ENCODE results near the gene TRIM43.
"Not testable (repeated sequence)": the region's sequence is repeated elsewhere in the genome, so short reads cannot be mapped to it uniquely, and the experiment has no call there.

The TRIM43 gene

DNA sequence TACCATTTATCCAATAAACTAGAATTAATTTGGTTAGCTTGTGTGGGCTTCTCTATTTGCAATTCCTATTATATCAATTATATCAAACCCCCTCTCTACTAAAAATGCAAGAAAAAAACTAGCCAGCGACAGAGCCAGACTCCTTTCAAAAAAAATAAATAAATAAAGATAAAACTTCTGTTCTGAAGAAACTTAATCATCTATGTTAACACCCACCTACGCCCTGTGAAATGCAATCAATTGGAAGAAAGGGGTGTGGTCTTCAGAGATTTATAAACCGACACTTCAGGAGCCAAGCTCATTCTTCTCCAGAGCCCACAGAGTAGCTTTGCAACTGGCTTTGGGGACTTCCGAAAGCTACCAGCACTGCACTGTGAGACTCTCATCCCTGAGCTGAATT lies at the start of gene TRIM43:
Gene TRIM43, plus strand, starts transcription at position 301 of the 400 bp plus-strand sequence. CDS start 2,023 bp downstream, outside the sequence.
- not testable (repeated sequence) for DNase-seq (ENCODE audit: low read depth)

DNA sequence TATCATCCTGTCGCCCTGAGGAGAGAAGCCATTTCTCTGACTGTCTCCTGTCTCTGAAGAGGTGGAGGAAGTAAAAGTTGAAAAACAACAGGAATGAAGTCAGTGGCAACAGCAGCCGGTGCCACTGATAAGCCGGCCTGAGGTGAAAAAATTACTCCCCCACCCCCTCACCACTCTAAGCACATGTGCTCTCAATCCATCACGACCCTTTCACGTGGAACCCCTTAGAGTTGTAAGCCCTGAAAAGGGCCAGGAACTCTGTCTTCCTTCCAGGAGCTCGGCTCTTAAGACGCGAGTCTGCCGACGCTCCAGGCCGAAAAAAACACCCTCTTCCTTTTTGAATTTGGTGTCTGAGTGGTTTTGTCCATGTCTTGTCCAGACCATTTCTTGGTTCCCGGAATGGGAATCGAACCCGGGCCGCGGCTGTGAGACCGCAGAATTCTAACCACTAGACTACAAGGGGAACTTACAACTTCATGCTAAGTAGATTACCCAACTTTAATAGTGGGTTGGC lies 40.7 kb upstream of the TRIM43 start:
- no peak for DNase-seq (ENCODE audit: low read depth)

DNA sequence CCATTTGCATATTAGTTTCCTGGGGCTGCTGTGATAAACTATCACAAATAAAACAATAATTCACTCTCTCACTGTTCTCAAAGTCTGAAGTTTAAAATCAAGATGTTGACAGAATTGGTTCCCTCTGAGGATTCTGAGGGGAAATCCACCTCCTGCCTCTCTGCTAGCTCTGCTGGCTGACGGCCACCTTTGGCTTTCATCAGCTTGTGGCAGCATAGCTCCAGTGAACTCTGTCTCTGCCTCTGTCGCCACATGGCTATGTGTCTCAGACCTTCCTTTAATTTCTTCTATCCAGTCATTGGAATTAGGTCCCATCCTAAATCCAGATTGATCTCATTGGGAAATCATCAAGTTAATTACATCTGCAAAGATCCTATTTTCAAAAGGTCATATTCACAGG lies 38.9 kb upstream of the TRIM43 start:
- peak; percentile 8 for DNase-seq (ENCODE audit: low read depth)

DNA sequence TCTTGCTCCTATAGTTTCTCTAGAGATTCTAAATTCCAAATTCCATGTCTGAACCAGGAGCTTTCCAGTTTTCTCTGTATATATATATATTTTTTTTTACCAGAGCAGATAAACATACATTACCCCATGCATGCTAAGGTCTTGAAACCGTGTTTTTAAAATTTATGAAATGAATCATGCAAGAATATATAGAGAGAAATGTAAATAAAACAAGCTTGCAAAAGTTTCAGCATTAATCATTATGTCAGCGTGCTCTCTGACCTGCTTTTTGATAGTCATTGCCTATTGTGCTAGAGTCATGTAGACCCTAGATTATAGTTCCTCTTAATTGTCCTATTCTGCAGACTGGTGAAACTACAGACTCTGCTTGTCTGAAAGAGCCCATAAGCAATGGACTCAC lies 22.6 kb upstream of the TRIM43 start:
- DNase-seq (ENCODE audit: low read depth): no peak

DNA sequence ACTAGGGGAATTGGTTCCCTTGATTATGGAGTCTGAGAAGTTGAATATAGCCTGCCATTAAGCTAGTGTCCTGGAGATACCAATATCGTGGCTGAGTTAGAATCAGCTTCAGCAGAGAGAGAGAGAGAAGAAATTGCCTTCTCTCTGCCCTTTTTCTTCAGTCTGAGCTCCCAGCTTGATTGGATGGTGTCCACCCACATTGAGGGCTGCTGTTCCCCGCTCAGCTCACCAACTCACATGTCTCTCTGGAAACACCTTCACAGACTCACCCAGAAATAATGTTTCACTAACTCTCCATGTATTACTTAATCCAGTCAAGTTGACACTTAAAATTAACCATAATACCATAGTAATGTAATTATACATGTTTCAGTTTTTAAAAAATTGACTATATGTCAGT lies 17.9 kb upstream of the TRIM43 start:
- DNase-seq (ENCODE audit: low read depth): no peak

DNA sequence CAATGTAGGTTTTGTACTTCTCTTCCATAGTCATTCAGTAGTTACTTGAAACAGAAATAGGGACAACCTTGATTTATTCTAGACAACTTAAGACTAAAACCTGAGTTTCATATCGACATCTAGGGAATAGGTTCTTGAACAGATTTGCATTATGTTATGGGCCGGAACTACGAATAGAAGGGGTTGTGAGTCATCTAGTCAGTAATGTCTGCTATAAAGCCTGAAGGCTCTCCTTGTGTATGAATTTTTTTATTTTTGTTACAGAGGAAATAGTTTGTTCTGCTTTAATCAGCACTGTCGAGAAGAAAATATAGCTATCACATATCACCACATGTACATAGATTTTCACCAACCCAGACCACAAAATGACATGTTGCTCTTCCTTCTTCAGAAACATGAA lies 17.3 kb upstream of the TRIM43 start:
- DNase-seq (ENCODE audit: low read depth): no peak

DNA sequence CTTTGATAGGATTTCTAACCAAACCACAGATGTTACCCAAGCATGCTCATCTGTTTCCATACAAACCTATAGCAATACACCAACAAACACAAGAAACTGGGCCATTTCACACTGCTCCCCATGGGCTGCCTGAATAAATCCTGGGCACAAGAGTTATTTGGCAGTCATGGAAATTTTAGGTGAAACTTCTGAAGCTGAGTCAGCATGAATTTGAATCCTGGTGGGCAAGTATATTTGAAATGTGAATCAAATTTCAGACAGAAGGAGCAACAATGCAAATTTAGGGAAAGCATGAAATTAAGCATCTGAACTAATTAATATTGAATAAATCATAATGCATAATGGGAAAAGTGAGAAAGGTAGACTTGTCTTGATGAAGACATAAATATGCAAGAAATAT lies 15.9 kb upstream of the TRIM43 start:
- no peak for DNase-seq (ENCODE audit: low read depth)

DNA sequence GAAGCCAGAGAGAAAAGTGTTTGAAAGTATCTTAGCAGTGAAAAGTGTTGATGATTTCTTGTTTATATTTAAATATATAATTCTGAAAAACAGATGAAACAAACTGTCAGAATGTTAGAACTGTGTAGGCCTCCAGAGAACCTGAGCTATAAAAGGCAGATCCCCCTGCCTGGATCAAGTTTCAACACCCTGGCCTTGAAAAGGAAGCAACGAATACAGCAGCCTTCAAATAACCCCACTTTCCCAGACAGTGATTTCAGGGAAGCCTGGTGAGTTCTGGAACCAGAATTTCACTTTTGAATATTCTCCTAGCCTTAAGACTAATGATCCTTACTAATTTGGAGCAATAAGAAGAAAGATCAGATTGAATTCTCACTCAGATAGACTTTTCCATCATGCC lies 13.3 kb upstream of the TRIM43 start:
- peak; percentile 1 for DNase-seq (ENCODE audit: low read depth)

DNA sequence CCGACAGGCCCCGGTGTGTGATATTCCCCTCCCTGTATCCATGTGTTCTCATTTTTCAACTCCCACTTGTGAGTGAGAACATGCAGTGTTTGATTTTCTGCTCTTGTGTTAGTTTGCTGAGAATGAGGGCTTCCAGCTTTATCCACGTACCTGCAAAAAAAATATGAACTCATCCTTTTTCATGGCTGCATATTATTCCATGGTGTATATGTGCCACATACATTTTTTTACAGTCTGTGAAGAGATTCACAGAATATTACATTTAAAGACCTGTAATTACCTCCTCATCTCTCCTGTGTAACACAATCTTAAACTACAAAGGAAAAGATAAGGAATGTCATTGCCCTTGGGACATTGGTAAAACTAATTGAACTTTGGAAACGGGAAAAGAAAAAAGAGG lies 8.3 kb upstream of the TRIM43 start:
- not testable (repeated sequence) for DNase-seq (ENCODE audit: low read depth)

DNA sequence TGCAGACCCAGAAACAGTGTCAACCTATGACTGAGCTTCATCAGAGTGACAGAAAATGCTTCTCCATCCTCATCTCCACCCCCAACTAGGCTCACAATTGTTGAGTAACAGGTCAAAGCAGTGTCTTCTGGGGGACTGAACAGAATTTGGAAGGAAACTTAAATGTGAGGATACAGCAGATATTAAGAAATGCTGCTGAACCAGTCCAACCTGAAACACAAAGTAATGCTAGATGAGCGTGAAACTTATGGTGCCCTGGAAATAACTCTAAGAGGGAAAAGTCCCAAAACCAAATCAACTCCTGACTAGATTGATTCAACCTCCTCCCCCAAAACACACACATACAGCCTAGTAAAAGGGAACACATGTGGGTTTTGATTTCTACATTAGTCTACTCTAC lies 7.5 kb upstream of the TRIM43 start:
- DNase-seq (ENCODE audit: low read depth): not testable (repeated sequence)

DNA sequence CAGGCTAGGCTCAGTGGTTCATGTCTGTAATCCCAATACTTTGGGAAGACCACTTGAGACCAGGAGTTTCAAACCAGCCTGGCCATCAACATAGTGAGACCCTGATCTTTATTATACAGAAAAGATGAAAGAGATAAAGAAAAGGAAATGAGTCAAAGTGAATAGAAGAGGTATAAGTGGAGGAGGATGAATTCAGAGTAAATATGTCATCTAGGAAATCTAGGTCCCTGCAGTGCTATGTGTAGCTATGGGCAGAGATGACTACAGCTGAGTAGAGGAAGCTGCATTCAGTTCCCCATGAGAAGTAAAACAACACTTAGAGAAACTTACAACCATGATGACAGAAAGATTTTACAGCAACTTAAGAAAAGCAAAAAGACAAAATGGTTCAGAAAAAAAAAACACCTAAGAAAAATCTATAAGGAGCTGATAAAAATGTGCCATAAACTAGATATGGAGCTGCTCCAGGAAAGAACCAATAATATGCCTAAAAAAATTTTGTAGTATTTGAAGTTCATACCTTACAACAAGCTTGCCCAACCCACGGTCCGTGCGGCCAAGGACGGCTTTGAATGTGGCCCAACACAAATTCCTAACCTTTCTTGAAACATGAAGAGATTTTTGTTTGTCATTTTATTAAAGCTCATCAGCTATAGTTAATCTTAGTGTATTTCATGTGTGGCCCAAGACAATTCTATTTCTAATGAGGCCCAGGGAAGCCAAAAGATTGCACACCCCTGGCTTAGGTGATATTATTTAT lies 1.8 kb upstream of the TRIM43 start:
- not testable (repeated sequence) for DNase-seq (ENCODE audit: low read depth)

DNA sequence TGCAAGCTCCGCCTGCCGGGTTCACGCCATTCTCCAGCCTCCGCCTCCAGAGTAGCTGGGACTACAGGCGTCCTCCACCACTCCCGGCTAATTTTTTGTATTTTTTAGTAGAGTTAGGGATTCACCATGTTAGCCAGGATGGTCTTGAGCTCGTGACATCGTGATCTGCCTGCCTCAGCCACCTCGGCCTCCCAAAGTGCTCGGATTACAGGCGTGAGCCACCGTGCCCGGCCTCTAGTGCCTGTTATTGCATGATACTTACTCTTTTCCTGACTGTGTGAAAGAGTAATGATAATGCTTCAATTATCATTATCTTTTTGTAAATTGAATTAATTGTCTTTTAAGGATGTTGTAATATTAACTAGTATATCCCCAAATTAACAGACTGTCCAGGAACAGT lies 1.2 kb downstream of the TRIM43 start:
- DNase-seq (ENCODE audit: low read depth): not testable (repeated sequence)

DNA sequence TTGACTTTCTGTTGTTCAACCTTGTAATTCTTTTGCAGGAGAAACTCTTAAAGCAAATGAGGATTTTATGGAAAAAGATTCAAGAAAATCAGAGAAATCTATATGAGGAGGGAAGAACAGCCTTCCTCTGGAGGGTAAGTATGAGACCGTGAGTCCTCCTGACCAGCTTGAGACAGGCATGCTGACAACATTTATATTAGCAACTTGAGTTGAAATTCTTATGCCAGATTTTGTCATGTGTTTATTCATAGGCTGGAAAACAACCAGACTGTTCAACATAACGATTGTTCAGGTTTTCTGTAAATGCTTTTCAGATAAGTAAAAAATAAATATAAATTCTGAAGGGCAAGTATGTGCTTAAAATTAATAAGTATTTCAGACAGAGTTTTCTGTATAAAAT lies 3.2 kb downstream of the TRIM43 start:
- DNase-seq (ENCODE audit: low read depth): not testable (repeated sequence)

DNA sequence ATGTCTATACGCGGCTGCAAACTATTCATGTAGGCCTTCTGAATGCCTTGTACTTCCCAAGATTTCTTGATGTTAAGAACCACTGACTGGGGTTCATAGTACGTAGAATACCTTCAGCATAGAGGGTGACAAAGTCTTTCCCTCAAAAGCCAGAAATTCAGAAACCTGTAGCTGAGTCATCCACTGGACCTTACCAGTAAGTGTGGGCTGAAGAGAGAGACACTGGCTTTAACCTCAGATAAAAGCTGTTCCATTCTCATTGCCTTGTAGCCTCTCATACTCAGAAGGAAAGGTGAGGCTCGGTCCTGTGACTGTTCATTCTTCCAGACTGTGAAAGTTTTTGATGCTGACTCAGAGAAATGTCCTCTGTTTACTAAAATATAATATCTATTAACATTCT lies 9.5 kb downstream of the TRIM43 start:
- not testable (repeated sequence) for DNase-seq (ENCODE audit: low read depth)

DNA sequence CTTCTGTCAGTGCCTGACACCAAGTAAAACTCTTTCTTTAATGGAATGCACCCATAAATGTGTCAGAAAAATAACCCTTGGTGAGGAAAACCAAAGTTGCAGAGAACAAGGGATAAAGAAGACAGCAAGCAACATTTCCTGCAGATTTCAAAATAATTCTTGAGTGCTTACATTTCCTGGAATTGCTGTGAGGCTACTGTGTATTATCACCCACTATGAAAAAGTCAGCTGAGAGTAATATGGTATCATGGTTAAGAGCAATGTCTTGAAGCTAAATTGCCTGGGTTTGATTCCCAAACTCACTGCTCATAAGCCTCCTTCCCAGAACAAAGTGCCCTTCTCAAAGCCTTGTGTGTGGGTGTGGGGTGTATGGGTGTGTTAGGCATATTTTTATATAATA lies 10.3 kb downstream of the TRIM43 start:
- not testable (repeated sequence) for DNase-seq (ENCODE audit: low read depth)

DNA sequence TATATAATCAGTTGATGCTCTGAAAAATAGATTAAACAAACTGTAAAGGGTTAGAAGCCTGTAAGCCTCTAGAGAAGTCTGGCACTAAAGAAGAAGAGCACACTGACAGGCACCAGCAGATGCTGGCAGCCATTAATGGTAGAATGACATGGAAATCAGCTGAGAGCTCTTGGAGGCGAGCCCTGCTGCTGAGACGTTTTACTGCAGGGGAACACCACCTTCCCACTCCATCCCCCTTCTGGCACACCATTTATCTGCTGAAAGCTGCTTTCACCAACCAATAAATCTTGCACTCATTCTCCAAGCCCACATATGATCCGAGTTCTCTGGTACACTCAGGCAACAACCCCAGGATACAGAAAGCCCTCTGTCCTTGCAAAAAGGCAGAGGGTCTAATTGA lies 16.6 kb downstream of the TRIM43 start:
- not testable (repeated sequence) for DNase-seq (ENCODE audit: low read depth)

DNA sequence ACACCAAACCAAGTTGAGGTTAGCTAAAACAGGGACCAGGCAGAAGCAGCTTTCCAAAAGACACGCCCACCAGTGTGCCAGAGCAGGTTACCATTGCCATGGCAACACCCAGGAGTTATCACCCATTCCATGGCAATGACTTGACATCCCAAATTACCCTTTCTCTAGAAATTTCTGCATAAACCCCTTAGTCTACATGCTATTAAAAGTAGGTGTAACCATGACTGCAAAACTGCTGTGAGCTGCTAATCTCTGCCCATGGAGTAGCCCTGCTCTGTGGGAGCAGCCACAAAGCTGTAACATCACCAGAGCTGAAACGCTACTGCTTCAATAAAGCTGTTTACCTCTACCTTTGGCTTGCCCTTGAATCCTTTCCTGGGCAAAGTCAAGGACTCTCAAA lies 18.0 kb downstream of the TRIM43 start:
- DNase-seq (ENCODE audit: low read depth): not testable (repeated sequence)

DNA sequence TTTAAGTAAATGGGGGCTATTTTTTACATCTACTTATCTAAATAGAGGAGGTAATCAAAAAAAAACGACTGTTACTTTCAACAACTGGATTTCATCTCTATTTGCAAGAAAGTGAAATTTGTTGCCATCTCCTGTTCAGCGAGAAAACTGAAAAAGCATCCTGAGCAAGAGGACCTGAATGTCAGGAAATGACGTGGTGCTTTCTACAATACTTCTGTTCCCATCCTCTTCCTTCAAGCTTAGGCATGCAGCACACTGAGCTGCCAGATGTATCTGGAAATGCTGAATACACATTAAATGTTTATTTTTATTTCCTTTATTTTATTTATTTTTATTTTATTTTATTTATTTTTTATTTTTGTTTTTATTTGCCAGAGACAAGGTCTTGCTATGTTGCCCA lies 21.2 kb downstream of the TRIM43 start:
- DNase-seq (ENCODE audit: low read depth): not testable (repeated sequence)

DNA sequence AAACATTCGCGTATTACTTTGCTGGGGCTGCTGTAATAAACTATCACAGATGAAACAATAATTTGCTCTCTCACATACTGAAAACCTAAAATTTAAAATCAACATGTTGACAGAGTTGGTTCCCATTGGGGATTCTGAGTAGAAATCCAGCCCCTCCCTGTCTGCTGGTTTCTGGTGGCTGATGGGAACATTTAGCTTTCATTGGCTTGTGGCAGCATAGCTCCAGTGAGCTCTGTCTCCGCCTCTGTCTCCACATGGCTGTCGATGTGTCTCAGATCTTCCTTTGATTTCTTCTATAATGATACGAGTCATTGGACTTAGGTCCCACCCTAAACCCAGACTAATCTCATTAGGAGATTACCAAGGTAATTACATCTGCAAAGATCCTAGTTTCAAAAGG lies 30.9 kb downstream of the TRIM43 start:
- not testable (repeated sequence) for DNase-seq (ENCODE audit: low read depth)

DNA sequence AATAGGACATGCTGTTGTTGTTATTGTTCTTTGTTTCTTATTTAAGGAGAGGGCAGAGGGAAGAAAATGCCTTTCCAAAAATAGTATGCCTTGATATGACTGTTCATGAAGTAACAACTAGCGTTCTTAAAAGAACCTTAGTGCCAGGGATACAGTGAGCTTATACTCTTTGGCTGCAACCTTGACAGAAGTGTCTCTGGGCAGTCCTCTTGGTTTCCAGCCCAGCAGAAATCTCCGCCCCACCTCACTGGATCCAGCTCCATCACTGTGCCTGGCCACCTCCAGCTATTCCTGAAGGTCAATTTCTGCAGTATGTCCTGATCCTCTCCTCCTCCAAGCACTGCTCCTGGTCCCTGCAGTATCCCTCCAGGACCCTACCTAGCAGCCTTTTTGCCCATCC lies 39.2 kb downstream of the TRIM43 start:
- not testable (repeated sequence) for DNase-seq (ENCODE audit: low read depth)

DNA sequence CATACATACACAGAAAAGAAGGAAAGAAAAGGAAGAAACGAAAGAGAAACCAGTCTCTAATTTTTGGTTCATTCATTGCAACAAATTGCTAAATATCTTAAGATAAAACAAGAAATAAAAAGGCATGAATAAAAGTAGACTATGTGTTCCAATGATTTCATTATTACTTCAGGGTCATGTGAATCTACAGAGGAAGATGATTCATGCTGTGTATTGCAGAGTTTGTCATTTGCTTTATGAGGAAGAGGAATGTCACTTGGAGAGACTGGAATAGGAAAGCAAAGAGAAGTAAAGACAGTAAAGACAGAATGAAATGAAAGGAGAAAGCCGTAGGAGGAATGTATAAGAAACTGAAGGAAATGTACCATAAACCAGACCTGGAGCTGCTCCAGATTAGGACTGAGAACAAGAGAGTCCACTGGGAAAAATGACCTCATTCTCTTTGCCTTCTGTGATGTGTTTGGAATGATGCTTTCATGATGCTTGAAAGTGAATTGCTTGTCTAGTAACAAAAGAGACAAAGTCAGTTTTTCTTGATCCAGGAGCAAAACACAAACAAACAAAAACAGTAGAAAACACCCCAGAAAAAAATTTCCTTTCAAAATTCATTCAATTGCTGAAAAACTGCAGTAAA lies 41.9 kb downstream of the TRIM43 start:
- not testable (repeated sequence) for DNase-seq (ENCODE audit: low read depth)

DNA sequence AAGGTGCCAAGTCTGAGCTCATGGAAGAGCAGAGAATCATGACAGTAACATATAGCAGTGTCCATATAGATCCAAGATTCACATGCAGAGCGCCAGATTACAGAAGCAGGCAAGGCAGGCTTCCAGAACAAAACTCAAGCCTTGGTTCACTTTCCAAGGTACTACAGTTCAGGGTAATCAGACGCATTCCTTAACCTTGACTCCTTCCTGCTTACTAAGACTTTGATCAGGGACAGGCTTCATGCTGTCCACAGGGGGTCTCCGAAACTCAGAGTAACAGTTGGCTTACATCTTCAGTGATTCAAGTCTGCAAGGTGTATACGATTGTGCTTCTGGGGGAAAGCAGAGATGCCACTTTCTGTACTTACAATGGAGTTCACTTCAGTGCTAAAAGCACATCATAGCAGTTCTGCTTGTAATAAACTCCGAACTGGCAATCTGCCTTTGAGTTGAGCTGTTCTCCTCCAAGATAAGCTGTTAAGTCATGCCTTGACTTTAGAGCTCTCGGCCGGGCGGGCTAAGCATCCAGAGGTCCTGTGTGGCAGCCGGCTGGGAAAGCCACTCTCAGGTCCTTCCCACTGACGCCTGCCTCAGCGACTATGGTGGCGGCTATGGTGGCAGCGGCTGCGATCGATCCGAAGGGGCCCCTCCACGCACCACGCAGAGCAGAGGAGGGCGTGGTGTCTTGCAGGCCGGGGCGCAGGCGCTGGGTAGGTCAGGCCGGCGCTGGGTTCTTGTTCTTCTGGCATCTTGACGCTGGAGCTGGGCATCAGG lies 48.9 kb downstream of the TRIM43 start:
- not testable (repeated sequence) for DNase-seq (ENCODE audit: low read depth)

DNA sequence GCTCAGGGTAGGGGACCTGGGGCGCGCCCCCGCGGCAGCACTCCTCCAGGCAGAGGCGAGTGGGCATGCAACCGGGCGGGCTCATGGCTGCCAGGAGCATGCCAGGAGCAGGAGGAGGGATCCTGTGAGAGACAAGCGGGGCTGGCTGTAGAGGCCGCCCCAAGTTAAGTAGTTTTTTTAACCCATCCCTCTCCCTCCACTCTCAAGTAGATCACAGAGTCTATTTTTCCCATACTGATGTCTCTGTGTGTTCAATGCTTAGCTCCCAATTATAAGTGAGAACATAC lies 49.4 kb downstream of the TRIM43 start:
- DNase-seq (ENCODE audit: low read depth): not testable (repeated sequence)
